Esophagus squamous epithelium (tissue), 4 donors: ENCODE results near the gene CELF4.

Experiments used
- POLR2A ChIP-seq, 4 donors: fragments of 450-650 bp; IDR thresholded peaks; one replicate each; pipeline ENCODE4 v1.6.1; 2017; ENCODE audit warnings: antibody characterized with exemption in 4 of 4, mild to moderate bottlenecking in 4 of 4, moderate library complexity in 3 of 4
- TF ChIP-seq, protein P1 (sequence below), 6 experiments: fragments of 450-650 bp in 4 of 6; fragments of 200-600 bp in 2 of 6; sonication (generic) in 2 of 6; IDR thresholded peaks; one replicate each; pipeline ENCODE4 v1.5.1; 2016 to 2019; ENCODE audit warnings: antibody characterized with exemption in 6 of 6, mild to moderate bottlenecking in 4 of 6, moderate library complexity in 4 of 6

DNA sequence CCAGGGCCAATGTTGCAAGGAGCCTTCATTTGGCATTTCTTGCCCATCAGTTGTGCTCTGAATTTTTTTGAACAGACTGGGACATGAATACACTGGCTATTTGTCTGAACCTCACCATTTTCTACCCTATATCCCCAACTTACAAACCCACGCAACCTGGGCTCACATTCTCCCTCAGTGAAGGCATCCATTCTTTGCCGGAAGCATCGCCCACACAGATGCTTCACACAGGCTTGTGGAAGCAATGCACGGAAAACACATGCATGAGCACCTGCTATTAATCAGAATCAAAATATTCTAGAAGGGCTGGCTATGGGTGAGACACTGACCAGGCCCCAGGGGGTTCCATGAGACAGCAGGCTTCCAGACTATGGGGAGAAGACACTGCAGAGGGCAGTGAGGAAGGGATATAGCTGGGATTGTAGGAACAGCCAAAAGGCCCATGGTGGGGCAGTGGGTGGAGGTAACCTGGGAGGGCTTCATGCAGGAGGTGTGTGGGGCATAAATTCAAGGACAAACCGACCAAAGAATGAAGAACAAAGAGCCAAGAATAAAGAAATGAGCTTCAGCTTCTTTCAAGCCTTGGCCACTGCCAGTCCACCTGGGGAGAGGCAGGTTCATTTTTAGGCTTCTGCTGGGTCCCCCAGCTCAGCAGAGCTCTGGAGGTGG is 261.5 kb downstream of the CELF4 start:
- TF ChIP-seq, protein P1, sequence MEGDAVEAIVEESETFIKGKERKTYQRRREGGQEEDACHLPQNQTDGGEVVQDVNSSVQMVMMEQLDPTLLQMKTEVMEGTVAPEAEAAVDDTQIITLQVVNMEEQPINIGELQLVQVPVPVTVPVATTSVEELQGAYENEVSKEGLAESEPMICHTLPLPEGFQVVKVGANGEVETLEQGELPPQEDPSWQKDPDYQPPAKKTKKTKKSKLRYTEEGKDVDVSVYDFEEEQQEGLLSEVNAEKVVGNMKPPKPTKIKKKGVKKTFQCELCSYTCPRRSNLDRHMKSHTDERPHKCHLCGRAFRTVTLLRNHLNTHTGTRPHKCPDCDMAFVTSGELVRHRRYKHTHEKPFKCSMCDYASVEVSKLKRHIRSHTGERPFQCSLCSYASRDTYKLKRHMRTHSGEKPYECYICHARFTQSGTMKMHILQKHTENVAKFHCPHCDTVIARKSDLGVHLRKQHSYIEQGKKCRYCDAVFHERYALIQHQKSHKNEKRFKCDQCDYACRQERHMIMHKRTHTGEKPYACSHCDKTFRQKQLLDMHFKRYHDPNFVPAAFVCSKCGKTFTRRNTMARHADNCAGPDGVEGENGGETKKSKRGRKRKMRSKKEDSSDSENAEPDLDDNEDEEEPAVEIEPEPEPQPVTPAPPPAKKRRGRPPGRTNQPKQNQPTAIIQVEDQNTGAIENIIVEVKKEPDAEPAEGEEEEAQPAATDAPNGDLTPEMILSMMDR (IDR thresholded peaks at IDR 0.05): no peak
- TF ChIP-seq POLR2A (IDR thresholded peaks at IDR 0.05): no peak
